ENCODE results near the gene EXOC3L1.

The EXOC3L1 gene

GRCh38 chr16:67216612-67217490, 26.9 kb upstream of the EXOC3L1 start:
- no peak for DNase-seq

DNA sequence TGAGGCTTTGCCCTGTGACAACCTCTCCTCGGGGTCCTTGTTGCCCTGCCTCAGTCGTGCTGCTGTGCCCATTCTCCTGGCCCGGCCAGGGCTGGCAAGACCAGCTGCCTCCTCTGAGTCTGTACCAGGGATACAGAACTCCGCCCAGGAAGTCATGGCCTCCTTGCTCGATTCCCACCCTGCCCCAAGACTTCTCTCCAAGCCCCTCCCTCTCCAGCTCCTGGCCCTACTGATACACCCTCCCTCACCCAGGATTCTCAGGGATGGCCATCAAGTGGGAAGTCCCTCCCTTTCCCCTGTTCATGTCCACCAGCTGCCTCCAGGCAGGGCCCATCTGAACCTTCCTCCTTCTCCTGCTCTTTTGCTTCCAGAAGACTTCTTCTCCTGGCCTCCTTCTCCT, 25.8 kb upstream of the EXOC3L1 start:
- no peak for DNase-seq

DNA sequence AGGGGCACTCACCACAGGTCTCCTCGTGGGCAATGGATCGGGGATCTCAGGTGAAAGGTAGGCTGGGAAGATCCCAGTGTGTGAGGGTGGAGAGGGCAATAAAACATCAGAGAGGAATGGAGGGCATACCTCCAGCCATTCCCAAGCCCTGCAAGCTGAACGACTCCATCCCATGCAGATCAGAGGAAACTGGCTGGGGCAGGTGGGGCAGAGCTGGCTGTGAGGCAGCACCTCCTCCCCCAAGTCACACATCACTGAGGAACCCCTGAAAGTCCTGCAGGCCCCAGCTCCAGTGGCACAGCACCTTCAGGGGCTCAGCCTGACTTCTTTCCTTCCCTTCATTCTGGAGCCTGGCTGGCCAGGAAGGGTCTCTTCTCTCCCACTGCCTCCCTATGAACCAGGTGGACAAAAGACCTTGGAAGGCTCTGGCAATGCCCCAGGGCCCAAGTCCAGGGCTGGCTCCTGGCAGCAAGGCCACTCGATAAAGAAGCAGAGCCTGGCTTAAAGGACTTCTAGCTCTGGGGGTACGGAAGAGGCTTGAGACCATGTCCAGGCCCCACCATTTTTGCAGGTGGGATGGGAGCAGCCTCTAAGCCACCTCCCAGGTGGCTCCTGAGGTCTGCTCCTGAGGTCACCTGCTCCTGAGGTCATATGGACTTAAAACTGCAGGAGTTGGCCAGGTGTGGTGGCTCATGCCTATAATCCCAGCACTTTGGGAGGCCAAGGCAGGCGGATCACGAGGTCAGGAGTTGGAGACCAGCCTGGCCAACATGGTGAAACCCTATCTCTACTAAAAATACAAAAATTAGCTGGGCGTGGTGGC, 23.5 kb upstream of the EXOC3L1 start:
- no peak for DNase-seq

GRCh38 chr16:67212766-67213165, 22.8 kb upstream of the EXOC3L1 start:
- no peak for DNase-seq

DNA sequence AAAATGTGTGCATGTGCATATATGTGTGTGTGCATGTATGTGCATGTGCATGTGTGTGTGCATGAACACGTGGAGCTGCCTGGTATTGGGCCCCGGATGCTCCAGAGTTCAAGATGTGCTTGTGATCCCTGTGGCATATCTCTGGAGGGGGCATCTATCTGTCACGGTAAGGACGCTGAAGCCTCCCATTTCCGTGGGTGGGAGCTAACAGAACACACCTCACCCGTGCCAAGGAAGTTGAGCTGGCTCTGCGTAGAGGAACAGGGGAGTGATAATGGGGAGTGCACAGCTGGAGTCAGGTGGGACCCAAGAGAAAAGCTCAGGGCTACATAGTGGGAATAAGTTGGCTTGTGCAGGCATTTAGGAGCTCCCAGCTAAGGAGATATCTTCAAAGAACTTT, 21.7 kb upstream of the EXOC3L1 start:
- no peak for DNase-seq

GRCh38 chr16:67210069-67210937, 20.4 kb upstream of the EXOC3L1 start:
- DNase-seq = no peak

- DNase-seq = no peak
Observed at GRCh38 chr16:67209565-67209964, 19.6 kb upstream of the EXOC3L1 start.

DNA sequence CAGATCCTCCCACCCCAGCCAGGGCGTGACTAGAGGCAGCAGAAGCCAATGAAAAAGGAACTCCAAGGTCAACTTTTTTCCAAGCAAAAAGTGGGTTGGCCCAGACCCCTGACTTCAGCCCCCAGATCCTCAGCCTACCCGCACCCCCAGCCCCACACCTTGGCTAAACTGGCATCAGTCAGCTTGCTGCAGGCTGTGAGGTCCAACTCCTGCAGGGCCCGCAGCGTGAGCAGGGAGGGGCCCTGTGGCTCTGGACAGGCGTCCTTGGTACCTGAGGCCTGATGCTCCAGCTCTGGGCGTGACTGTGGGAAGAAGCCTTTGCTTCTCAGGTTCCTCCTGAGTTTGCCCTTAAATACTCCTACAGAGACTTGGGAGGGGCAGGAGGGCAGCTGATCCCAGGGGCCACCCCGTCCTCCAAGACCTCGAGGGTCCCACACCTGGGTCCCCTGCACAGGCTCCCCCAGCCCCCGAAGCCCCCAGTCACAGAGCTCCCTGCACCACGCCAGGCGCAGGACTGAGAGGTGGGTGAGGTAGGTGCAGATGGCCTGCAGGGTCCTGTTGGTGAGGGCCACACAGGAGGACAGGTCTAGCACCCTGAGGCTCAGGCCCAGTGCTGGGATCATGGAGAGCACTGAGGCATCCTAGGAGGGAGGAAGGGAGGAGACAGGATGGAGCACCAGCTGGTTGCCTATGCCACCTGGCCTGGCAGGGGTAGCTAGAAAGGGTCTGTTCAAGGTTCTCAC, 18.4 kb upstream of the EXOC3L1 start:
- DNase-seq = no peak

- DNase-seq = no peak
Observed at GRCh38 chr16:67207249-67208091, 17.5 kb upstream of the EXOC3L1 start.

- DNase-seq = no peak
Observed at GRCh38 chr16:67206838-67207248, 16.9 kb upstream of the EXOC3L1 start.

DNA sequence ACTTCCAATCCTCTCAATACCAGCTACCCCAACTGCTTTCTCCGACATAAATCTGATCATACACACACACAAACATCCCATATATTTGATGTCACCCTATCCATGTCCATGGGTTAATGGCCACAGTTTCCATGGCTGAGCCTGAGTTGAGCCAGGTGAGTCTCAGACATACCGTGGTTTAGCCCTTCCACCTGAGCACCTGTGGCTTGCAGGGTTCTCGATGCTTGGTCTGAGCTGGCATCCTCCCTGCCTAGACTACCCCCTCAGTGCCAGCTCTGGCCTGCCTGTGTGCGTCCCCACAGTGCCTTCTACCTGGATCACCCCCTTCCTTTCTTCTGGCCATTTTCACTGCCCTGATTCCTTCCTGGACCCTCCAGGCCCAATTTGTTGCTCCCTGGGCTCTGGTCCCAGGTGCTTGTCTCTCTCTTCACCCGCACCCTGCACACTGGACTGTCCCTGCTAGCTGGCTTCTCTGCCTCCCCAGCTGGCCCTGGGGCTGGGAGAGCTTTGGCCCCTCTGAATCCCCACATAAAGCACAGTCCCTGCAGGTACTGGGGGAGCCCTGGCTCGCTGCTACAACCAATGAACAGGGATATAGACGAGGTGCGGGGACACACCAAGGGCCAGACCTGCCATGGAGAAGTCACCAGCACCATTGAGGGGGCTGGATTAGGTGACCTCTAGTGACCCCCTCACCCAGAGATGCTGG, 16.3 kb upstream of the EXOC3L1 start:
- DNase-seq = no peak

DNA sequence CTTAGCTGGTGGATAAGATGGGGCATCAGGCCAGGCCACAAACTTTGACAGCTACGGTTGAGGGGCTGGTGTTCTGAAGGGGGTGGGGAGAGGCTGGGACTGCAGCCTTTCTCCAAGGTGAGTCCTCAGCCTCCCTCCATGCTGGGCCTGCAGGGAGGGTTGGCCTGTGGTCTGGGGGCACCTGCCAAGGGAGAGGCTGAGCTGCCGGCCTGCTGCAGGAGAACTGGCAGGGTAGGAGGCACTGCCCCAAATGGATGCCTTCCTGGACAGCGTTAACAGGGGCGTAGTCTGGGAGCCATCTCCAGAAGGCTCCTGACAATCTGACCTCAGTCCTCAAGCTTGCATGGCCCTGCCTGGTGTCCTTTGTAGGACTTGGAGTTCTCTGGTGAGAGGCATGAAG, 14.1 kb upstream of the EXOC3L1 start:
- no peak for DNase-seq

DNA sequence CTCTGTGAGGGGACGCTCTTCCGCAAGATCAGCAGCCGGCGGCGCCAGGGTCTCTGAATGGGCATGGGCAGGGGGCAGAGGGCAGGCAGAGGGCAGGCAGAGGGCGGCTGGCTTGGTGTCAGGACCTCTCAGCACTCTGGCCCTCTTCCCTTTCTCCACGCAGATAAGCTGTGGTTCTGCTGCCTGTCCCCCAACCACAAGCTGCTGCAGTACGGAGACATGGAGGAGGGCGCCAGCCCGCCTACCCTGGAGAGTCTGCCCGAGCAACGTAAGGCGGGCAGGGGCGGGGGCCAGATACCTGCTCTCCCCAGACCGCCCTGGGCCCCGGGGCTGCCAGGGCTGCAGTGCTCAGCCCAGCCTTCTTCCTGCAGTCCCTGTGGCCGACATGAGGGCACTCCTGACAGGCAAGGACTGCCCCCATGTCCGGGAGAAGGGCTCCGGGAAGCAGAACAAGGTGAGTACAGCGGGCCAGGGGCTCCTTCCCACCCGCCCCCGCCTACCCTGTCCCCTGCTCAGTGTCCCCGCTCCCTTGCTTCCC, 13.1 kb upstream of the EXOC3L1 start:
- DNase-seq = no peak

DNA sequence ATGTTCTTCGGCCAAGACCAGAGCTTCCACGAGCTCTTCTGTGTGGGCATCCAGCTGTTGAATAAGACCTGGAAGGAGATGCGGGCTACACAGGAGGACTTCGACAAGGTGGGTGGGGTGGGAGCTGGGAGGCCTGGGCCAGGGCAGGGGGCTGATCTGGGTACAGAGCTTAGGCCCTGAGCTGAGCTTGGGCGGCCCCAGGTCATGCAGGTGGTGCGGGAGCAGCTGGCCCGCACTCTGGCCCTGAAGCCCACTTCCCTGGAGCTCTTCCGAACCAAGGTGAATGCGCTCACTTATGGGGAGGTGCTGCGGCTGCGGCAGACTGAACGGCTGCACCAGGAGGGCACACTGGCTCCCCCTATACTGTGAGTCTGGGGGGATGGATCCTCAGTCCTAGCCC, 12.5 kb upstream of the EXOC3L1 start:
- DNase-seq = no peak

- no peak for DNase-seq
Observed at GRCh38 chr16:67201411-67202345, 11.7 kb upstream of the EXOC3L1 start.

DNA sequence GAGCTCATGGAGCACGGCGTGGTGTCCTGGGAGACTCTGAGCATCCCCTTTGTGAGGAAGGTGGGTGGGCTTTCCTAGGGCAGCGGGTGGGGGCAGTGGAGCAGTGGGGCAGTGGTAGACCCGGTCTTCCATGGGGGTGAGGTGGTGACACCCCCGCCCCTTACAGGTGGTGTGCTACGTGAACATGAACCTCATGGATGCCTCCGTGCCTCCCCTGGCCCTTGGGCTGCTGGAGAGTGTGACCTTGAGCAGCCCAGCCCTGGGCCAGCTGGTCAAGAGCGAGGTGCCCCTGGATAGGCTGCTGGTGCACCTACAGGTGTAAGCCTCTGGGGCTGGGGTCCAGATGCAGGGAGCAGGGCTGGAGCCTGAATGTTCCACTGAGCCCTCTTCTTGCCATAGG, 10.6 kb upstream of the EXOC3L1 start:
- no peak for DNase-seq

- DNase-seq = no peak
Observed at GRCh38 chr16:67199808-67200198, 9.9 kb upstream of the EXOC3L1 start.

- DNase-seq = no peak
Observed at GRCh38 chr16:67199011-67199807, 9.3 kb upstream of the EXOC3L1 start, which contains the start of gene ELMO3. Gene ELMO3, plus strand, starts transcription at chr16:67199131. Its CDS starts 196 bp downstream, at chr16:67199327.

All from GOT3 (cell line).